Liver (tissue), 9 donors: ENCODE results near the gene DIP2C. TPM values are rescaled to one million over a fixed set of nuclear protein-coding genes. Genes with fewer than 3 reads are reported as not detected.

Experiments used
- DNase-seq: peaks from one replicate; pipeline ENCODE4 v3.0.0-alpha.2; 2017; ENCODE audit warnings: low spot score
- H3K27ac ChIP-seq, 2 donors: one replicate each; pipeline ENCODE4 v1.7.0; 2013; ENCODE audit warnings: inconsistent platforms in 2 of 2, low read length in 2 of 2, control low read depth in 1 of 2, low read depth in 1 of 2, mild to moderate bottlenecking in 1 of 2
- H3K27me3 ChIP-seq, 4 donors: one replicate each; pipeline versions ENCODE4 v1.6.1 to v1.7.0; 2013; ENCODE audit warnings: low read length in 3 of 4, inconsistent platforms in 1 of 4, mild to moderate bottlenecking in 1 of 4, moderate library complexity in 1 of 4; ENCODE audit not compliant: control insufficient read depth in 4 of 4, insufficient read depth in 4 of 4
- H3K36me3 ChIP-seq, 4 donors: one replicate each; pipeline versions ENCODE4 v1.6.1 to v1.7.0; 2013; ENCODE audit warnings: low read length in 3 of 4, mild to moderate bottlenecking in 3 of 4, low read depth in 1 of 4, moderate library complexity in 1 of 4; ENCODE audit not compliant: control insufficient read depth in 4 of 4, insufficient read depth in 3 of 4
- H3K4me1 ChIP-seq, 4 donors: one replicate each; pipeline versions ENCODE4 v1.6.1 to v1.7.0; 2013; ENCODE audit warnings: low read length in 3 of 4, mild to moderate bottlenecking in 3 of 4, moderate library complexity in 1 of 4; ENCODE audit not compliant: control insufficient read depth in 4 of 4, insufficient read depth in 4 of 4
- H3K4me3 ChIP-seq, 3 donors: one replicate each; pipeline versions ENCODE4 v1.6.1 to v1.7.0; 2013; ENCODE audit warnings: low read length in 3 of 3, control low read depth in 1 of 3, low read depth in 1 of 3, mild to moderate bottlenecking in 1 of 3
- H3K9ac ChIP-seq, 2 donors: one replicate each; pipeline ENCODE4 v1.7.0; 2013; ENCODE audit warnings: low read length in 2 of 2, mild to moderate bottlenecking in 2 of 2, moderate library complexity in 2 of 2, control low read depth in 1 of 2, low read depth in 1 of 2
- H3K9me3 ChIP-seq, 4 donors: one replicate each; pipeline versions ENCODE4 v1.6.1 to v1.7.0; 2013; ENCODE audit warnings: low read length in 3 of 4; ENCODE audit not compliant: control insufficient read depth in 4 of 4
- ATF3 ChIP-seq: IDR thresholded peaks from 2 replicates; pipeline ENCODE4 v1.6.1; 2016; ENCODE audit warnings: antibody characterized with exemption
- EGR1 ChIP-seq, 2 donors: IDR thresholded peaks; 2 replicates each; pipeline ENCODE4 v1.6.1; 2016 to 2018; ENCODE audit warnings: antibody characterized with exemption in 2 of 2, low read depth in 2 of 2
- FOXA1 ChIP-seq: IDR thresholded peaks from 2 replicates; pipeline ENCODE4 v1.6.1; 2016; ENCODE audit warnings: antibody characterized with exemption
- FOXA2 ChIP-seq: IDR thresholded peaks from 2 replicates; pipeline ENCODE4 v1.6.1; 2016; ENCODE audit warnings: antibody characterized with exemption
- GABPA ChIP-seq, 2 donors: IDR thresholded peaks in 1 of 2; conservative IDR thresholded peaks in 1 of 2; 2 replicates each; pipeline ENCODE4 v1.6.1; 2016; ENCODE audit warnings: antibody characterized with exemption in 2 of 2, mild to moderate bottlenecking in 1 of 2, moderate library complexity in 1 of 2
- HNF4A ChIP-seq, 2 donors: conservative IDR thresholded peaks; 2 replicates each; pipeline ENCODE4 v1.6.1; 2016; ENCODE audit warnings: antibody characterized with exemption in 2 of 2, mild to moderate bottlenecking in 2 of 2
- HNF4G ChIP-seq: IDR thresholded peaks from 2 replicates; pipeline ENCODE4 v1.6.1; 2016; ENCODE audit warnings: antibody characterized with exemption
- JUND ChIP-seq, 2 donors: IDR thresholded peaks; 2 replicates each; pipeline ENCODE4 v1.6.1; 2016; ENCODE audit warnings: antibody characterized with exemption in 2 of 2
- MAX ChIP-seq: IDR thresholded peaks from 2 replicates; pipeline ENCODE4 v1.6.1; 2016; ENCODE audit warnings: antibody characterized with exemption
- NR2F2 ChIP-seq: IDR thresholded peaks from 2 replicates; pipeline ENCODE4 v1.6.1; 2016; ENCODE audit warnings: antibody characterized with exemption
- RAD21 ChIP-seq, 2 donors: IDR thresholded peaks; 2 replicates each; pipeline ENCODE4 v1.6.1; 2016; ENCODE audit warnings: antibody characterized with exemption in 2 of 2, mild to moderate bottlenecking in 2 of 2
- RXRA ChIP-seq, 2 donors: IDR thresholded peaks; 2 replicates each; pipeline ENCODE4 v1.6.1; 2017 to 2018; ENCODE audit warnings: antibody characterized with exemption in 2 of 2, mild to moderate bottlenecking in 1 of 2
- TAF1 ChIP-seq: conservative IDR thresholded peaks from 2 replicates; pipeline ENCODE4 v1.6.1; 2016; ENCODE audit warnings: antibody characterized with exemption, mild to moderate bottlenecking
- YY1 ChIP-seq: IDR thresholded peaks from 2 replicates; pipeline ENCODE4 v1.6.1; 2016; ENCODE audit warnings: antibody characterized with exemption, mild to moderate bottlenecking
- WGBS: extraction: QIAGEN DNeasy Blood & Tissue Kit; methylation state at CpG from one replicate; pipeline ENCODE4 v1.1.7; 2013; 5-methylcytosine and 5-hydroxymethylcytosine counted together
- polyA plus RNA-seq, 2 donors: library from polyadenylated mRNA; stranded (reverse) in 1 of 2; unstranded in 1 of 2; fragments of 200-250 nt in 1 of 2; fragments of >200 nt in 1 of 2; fragmentation: Nextera tagmentation in 1 of 2; extraction: Ambion mirVana in 1 of 2; gene quantifications; one replicate each; pipeline versions ENCODE4 v1.2.1 to v1.2.3, GENCODE V29; 2013 to 2015
- total RNA-seq, 2 donors: library from RNA; depleted of rRNA; stranded (reverse); fragments of >200 nt; gene quantifications; one replicate each; pipeline ENCODE4 v1.2.3, GENCODE V29; 2014
- TF ChIP-seq, protein P1 (sequence below): IDR thresholded peaks from 2 replicates; pipeline ENCODE4 v1.6.1; 2016; ENCODE audit warnings: antibody characterized with exemption, mild to moderate bottlenecking
- TF ChIP-seq, protein P2 (sequence below): IDR thresholded peaks from 2 replicates; pipeline ENCODE4 v1.6.1; 2016; ENCODE audit warnings: antibody characterized with exemption
- donor health status: healthy.
- donor health status: healthy.
- donor health status: healthy.
- donor health status: healthy.
- donor health status: healthy.

DIP2C gene
- total and polyA plus RNA-seq, 4 donors, result 4.2 to 12.2 (median 5.7) TPM

DNA sequence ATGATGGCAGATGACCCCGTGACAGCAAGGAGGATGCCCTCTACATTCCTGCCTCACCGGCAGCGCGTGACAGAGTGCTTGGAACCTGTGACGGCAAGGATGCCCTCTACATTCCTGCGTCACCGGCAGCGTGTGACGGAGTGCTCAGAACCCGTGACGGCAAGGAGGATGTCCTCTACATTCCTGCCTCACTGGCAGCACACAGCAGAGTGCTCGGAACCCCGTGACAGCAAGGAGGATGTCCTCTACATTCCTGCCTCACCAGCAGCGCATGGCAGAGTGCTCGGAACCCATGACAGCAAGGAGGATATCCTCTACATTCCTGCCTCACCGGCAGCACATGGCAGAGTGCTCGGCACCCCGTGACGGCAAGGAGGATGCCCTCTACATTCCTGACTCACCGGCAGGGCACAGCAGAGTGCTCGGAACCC is 231.0 kb downstream of the DIP2C start:
- Histone ChIP-seq H3K27ac (no peak overlapping the region), H3K4me3 (no peak overlapping the region), H3K9ac (no peak overlapping the region), H3K36me3 (no peaks in the 10 kb centered on the region), H3K4me1 (no peaks in the 10 kb centered on the region), H3K27me3 (no peaks in the 10 kb centered on the region), H3K9me3 (no peaks in the 10 kb centered on the region)
- DNase-seq, result no peak
- 90% methylated on average over 21 of the region's 21 CpGs for WGBS
- TF ChIP-seq RAD21 (IDR thresholded peaks at IDR 0.05) (no peak), EGR1 (IDR thresholded peaks at IDR 0.05; ENCODE audit: low read depth in 2 of 2) (no peak), JUND (IDR thresholded peaks at IDR 0.05) (no peak), FOXA1 (no peak), YY1 (no peak), ATF3 (no peak), RXRA (IDR thresholded peaks at IDR 0.05) (no peak), GABPA (IDR thresholded peaks at IDR 0.05 in 1 of 2, conservative IDR thresholded peaks at IDR 0.05 in 1 of 2) (no peak), TAF1 (no peak), FOXA2 (no peak), NR2F2 (no peak), HNF4A (conservative IDR thresholded peaks at IDR 0.05) (no peak), HNF4G (no peak)
- TF ChIP-seq, protein P1, sequence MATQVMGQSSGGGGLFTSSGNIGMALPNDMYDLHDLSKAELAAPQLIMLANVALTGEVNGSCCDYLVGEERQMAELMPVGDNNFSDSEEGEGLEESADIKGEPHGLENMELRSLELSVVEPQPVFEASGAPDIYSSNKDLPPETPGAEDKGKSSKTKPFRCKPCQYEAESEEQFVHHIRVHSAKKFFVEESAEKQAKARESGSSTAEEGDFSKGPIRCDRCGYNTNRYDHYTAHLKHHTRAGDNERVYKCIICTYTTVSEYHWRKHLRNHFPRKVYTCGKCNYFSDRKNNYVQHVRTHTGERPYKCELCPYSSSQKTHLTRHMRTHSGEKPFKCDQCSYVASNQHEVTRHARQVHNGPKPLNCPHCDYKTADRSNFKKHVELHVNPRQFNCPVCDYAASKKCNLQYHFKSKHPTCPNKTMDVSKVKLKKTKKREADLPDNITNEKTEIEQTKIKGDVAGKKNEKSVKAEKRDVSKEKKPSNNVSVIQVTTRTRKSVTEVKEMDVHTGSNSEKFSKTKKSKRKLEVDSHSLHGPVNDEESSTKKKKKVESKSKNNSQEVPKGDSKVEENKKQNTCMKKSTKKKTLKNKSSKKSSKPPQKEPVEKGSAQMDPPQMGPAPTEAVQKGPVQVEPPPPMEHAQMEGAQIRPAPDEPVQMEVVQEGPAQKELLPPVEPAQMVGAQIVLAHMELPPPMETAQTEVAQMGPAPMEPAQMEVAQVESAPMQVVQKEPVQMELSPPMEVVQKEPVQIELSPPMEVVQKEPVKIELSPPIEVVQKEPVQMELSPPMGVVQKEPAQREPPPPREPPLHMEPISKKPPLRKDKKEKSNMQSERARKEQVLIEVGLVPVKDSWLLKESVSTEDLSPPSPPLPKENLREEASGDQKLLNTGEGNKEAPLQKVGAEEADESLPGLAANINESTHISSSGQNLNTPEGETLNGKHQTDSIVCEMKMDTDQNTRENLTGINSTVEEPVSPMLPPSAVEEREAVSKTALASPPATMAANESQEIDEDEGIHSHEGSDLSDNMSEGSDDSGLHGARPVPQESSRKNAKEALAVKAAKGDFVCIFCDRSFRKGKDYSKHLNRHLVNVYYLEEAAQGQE, result no peak
- TF ChIP-seq, protein P2, sequence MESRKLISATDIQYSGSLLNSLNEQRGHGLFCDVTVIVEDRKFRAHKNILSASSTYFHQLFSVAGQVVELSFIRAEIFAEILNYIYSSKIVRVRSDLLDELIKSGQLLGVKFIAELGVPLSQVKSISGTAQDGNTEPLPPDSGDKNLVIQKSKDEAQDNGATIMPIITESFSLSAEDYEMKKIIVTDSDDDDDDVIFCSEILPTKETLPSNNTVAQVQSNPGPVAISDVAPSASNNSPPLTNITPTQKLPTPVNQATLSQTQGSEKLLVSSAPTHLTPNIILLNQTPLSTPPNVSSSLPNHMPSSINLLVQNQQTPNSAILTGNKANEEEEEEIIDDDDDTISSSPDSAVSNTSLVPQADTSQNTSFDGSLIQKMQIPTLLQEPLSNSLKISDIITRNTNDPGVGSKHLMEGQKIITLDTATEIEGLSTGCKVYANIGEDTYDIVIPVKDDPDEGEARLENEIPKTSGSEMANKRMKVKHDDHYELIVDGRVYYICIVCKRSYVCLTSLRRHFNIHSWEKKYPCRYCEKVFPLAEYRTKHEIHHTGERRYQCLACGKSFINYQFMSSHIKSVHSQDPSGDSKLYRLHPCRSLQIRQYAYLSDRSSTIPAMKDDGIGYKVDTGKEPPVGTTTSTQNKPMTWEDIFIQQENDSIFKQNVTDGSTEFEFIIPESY, result no peak

DNA sequence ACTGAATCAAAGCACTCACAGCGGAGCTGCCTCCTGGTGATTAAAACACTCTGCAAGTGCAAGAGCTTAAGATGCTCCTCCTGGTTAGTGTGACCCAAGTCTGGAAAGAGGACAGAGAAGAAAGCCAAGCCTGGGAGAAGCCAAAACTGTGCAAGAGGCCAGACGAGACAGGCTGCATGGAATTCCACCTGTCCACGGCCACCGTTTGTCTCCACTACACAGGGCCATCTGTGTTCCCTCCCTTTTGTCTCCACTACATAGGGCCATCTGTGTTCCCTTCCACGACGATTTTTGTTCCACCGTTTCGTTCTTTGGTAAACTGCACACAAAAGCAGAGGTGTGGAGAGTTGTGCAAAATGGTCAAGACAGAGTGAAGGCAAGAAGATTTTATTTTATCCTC is 233.0 kb downstream of the DIP2C start:
- TF ChIP-seq NR2F2 (no peak), RXRA (IDR thresholded peaks at IDR 0.05) (no peak), HNF4G (no peak), TAF1 (no peak), FOXA2 (no peak), FOXA1 (no peak), RAD21 (IDR thresholded peaks at IDR 0.05) (no peak), MAX (no peak), YY1 (no peak), ATF3 (no peak), EGR1 (IDR thresholded peaks at IDR 0.05; ENCODE audit: low read depth in 2 of 2) (no peak)
- TF ChIP-seq, protein P1, result no peak
- TF ChIP-seq, protein P2, result no peak
- H3K9me3 ChIP-seq, result no peaks in the 10 kb centered on the region

More for the DNA sequence above, 233.0 kb downstream of the DIP2C start:
- H3K9ac ChIP-seq, result no peak overlapping the region
- H3K36me3 ChIP-seq, result no peaks in the 10 kb centered on the region
- H3K4me3 ChIP-seq, result no peak overlapping the region
- no peak overlapping the region for H3K27ac ChIP-seq
- 94% methylated on average over 8 of the region's 8 CpGs for WGBS
- no peaks in the 10 kb centered on the region for H3K4me1 ChIP-seq
- H3K27me3 ChIP-seq, result no peaks in the 10 kb centered on the region
- DNase-seq, result no peak
